Activated naive CD4-positive, alpha-beta T cell treated with Interleukin-2 at 50 U/mL for 16 hours (primary cell): ENCODE measurements around the gene ESF1.

ENCODE experiments used
- DNase-seq: peaks from one replicate; pipeline ENCODE4 v3.0.0-alpha.2; 2020

ESF1 gene, protein sequence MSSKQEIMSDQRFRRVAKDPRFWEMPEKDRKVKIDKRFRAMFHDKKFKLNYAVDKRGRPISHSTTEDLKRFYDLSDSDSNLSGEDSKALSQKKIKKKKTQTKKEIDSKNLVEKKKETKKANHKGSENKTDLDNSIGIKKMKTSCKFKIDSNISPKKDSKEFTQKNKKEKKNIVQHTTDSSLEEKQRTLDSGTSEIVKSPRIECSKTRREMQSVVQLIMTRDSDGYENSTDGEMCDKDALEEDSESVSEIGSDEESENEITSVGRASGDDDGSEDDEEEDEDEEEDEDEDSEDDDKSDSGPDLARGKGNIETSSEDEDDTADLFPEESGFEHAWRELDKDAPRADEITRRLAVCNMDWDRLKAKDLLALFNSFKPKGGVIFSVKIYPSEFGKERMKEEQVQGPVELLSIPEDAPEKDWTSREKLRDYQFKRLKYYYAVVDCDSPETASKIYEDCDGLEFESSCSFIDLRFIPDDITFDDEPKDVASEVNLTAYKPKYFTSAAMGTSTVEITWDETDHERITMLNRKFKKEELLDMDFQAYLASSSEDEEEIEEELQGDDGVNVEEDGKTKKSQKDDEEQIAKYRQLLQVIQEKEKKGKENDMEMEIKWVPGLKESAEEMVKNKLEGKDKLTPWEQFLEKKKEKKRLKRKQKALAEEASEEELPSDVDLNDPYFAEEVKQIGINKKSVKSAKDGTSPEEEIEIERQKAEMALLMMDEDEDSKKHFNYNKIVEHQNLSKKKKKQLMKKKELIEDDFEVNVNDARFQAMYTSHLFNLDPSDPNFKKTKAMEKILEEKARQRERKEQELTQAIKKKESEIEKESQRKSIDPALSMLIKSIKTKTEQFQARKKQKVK

DNA sequence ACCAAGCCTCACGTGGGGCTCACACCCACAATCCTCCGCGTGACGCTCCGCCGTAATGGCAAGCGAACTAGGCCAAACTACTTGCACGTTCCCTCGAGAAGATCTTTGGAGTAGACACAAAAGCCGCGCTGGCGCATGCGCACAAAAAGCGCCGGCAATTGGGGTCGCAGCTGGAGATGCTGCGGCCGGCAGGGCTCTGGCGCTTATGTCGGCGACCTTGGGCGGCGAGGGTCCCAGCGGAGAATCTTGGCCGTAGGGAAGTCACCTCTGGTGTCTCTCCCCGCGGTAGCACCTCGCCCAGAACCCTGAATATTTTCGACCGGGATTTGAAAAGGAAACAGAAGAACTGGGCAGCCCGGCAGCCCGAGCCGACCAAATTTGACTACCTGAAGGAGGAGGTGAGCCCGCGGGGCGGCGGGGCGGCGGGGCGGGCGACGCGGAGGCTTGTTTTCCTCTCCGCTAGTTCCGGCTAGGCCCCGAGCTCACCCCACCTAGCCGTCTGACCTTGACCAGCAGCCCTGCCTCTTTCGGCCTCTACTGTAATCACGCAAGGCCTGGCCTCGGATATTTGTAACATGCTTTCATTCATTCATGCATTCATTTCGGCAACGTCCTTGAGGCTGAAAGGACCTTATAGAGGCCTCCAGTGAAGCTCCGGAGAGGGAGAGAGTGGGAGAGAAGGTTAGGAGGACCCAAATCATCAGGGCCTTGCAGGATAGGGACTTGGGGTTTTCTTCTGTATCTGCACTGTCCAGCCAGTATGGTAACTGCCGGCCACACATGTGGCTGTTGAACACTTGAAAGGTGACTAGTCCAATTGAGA, at the start of gene ESF1, which contains the start of gene NDUFAF5:
TSS of gene ESF1 (minus strand) at position 27 of the 823 bp plus-strand sequence. CDS start 1,779 bp downstream, outside the sequence.
TSS of gene NDUFAF5 (plus strand) at position 136 of the 823 bp plus-strand sequence. CDS start at position 177, 41 bp downstream.
- peak; percentile 94 for DNase-seq

DNA sequence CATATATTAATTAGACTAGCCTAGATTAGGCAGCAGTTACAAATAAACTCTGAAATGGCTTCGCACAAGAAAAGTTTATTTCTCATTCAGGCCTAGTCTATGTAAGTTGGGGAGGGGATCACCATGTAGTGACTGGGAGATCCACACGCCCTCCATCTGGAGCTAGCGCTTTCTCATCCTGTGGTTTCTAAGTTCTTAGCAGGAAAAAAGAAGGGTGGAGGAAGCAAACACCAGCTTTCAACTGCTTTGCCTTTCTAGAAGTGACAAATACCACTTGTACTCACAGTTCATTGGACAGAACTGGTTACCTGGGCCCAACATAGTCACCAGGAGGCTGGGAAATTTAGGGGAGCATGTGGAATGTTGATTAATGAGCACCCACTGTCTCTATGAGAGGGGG, 46.8 kb upstream of the ESF1 start:
- no peak for DNase-seq

DNA sequence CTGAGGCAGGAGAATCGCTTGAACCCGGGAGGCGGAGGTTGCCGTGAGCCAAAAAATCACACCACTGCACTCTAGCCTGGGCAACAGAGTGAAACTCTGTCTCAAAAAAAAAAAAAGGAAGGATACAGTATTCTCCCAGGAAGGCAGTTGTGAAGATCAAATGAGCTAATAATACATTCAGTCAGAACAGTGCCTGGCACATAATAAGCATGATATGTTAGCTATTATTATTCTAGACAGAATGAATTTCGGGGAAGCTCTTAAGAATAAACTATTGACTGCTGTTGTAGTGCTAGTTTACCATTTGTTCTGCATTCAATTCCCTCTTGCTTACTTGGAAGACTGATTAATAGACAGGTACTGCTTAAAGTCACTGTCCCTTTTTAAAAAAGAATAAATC, 40.7 kb upstream of the ESF1 start:
- no peak for DNase-seq

DNA sequence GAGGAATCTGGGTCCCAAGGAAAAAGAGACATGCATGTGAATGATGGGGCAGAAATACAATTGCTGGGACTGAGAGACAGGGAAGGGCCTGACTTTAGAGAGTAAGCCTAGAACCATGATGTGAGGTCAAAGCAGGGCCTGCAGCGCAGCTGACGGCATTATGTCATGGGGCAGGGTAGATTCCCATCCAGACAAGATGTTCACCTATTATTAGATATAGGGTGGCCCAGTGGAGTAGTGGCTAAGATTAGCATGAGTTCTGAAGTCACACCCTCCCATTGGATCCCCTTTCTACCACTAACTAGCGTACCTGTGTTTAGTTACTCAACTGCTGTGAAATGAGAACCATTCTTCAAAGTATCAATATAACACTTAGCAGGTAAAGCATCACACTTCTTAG, 39.7 kb upstream of the ESF1 start:
- DNase-seq, result no peak

DNA sequence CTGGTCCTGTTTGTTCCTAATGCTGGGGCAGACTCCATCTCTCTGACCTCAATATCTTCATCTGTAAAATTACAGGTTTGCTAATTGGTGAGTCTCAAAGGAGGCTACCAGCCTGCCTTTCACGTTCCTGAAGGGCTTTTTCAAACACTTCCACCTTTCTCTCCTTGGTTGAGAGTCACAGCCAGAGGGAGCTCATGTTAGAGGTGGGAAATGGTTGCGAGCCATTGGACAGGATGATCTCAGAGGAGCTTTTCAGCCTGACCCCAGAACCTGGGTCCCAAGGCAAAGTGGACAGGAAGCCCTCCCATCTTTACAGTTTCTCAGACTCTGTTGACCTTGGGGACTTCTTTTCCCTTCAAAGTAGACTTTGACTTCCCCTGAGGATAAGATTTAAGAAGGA, 37.7 kb upstream of the ESF1 start:
- no peak for DNase-seq

DNA sequence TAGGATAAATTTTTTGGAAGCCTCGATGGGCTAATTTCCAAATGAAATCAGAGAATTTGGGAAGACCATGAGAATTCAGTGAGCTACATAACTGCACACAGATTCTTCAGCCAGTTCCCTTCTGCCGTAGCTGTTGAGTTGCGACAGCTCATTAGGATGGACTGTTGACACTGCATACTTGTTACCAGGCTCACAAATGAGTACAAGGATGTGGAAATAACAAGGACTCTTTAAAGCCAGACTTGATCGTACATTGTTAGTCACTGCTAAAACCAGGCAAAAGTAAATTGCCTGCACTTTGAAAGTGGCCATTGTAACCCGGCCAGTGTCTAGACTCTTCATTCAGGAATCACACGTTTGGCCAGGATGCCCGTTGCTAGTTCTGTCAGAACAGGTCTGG, 37.2 kb upstream of the ESF1 start:
- DNase-seq, result no peak

DNA sequence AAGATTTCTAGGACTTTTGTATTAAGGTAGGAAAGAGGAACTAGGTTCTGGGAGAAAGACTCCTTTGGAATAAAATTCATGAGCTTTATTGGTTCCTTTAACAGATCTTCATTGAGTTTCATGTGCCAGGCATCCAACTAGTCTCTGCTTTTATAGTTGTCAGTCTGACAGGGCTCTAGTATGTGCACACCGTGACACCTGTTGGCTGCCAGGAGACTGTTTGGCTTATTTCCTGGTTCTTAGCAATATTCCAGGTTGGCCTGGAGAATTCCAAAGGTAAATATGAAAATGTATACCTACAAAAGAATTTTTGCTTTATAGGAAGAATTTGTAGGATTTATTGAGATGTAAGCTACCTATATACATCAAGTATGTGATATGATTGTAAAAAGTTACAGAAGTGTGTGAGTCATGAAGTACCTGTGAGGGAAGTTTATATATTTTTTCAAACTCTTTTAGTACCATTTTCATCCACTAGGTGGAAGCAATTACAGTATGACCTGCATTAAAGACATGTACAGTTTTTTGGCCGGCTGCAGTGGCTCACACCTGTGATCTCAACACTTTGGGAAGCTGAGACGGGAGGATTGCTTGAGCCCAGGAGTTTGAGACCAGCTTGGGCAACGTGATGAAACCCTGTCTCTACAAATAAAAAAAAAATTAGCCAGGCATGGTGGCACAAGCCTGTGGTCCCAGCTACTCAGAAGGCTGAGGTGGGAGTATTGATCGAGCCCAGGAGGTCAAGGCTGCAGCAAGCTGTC, 35.3 kb upstream of the ESF1 start:
- no peak for DNase-seq

DNA sequence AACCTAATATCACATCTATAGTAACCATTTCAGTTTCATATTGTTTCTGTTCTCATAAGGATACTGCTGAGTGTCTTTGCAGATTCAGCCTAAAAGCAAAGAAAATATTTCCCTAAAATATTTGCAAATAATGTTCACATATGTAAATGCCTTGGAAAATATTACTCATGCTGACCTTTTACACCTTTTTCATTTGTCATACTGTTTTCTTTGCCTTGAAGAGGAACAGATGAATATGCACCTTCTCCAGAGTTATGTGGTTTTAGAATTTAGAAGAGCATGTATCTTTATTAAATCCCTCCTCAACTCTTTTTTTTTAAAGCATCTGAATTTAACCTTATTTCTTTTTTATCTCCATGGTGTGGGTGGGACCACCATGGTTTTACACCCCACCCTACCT, 32.6 kb upstream of the ESF1 start:
- DNase-seq, result no peak

DNA sequence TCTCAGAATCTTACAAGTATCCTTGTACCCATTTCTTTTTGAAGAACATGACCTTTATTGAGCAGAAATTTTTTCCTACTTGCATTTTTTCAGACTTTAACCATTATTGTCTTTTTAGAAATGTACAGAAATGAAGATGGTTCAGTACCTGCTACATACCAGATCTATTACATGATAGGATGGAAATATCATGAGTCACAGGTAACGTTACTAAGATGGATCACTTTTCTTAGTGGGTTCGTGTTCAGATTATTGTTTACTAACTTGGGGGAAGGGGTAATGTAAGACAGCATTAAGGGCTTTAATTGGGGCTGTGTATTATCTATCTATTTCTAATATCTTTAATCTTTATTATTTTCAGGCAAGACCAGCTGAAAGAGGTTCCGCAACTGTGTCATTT, 32.0 kb upstream of the ESF1 start:
- no peak for DNase-seq

DNA sequence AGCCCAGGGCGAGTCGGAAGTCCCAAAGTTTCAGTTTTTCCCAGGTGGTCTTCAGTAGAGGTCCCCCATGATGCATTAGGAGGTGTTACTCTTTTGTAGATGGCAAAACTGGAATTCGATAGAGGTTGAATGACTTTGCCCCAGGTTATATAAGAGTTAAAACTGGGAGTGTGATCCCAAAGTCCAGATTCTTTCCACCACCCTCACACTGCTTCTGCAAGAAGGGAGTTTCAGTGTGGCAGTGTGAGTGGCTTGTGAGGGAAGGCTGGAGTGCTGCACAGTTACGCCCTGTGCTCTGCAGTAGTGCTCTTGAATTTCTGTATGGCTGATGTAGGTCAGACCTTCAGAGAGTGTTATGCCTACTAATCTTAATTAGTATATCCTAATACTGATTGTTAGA, 30.0 kb upstream of the ESF1 start:
- no peak for DNase-seq

DNA sequence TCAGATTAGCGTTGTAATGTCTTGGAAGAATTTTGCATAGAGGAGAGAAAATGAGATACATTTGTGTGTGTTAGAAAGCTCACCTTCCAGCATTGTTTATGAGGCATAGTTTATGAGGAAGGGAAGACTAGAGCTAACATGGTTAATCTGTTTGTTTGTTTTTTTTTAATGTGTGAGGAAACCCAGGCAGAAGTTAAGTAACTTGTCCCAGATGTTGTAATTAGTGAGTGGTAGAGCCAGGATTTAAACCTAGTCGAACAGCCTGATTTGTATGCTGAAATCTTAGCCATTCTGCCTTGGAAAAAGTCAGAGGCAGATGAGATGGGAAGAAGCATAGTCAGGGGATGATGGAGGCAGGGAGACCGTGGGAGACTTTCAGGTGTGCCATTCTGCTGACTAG, 29.2 kb upstream of the ESF1 start:
- no peak for DNase-seq

DNA sequence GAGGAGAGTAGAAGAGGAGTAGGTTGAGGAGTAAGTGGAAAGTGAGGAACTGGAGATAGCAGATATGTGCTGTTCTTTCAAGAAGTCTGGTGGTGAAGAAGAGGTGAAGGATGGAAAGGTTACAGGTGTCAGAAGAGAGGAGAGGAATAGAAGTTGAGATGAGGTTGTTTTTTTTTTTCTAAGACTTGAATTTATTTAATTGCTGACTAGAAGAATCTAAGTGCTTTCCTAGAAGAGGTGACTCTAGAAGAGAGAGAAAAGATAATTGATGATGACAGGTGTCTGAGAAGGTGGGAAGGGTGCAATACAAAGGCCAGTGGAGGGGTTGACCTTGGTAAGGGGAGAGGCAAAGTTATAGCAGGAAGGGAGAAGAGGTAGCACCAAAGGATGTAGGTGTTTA, 25.7 kb upstream of the ESF1 start:
- DNase-seq, result no peak

DNA sequence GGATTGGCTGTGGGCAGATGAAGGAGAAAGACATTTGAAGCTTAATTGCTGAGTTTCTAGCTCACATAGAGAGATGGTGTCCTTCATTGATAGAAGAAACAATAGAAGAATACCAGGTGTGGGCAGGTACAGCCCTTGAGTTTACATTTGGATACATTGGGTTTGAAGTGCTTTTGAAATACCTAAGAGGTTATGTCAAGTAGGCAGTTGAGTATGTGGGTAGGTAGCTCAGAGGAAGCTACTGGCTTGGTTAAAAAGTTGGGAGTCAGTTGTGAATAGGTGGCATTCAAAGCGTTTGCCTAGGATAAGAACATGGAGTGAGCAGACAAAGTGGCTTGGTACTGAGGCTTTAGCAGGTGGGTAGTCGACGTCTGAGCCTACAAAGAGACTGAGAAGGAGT, 25.1 kb upstream of the ESF1 start:
- no peak for DNase-seq

DNA sequence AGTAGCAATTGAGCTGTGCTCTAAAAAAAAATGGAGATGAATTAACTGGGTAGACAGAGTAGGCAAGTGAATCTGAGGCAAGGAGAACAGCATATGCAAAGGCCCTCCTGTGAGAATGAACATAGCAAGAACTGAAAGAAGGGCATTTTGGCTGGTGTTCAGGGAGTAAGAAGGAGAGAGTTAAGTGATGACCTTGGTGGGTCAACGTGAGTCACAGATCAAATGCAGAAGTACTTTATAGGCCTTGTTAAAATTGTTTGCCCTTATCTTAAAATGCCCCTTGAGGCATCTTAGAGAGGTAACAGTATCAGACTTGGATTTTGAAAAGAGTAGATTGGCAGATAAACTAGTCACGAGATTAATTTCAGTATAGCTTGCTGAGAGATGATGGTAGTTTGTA, 24.7 kb upstream of the ESF1 start:
- DNase-seq, result no peak

DNA sequence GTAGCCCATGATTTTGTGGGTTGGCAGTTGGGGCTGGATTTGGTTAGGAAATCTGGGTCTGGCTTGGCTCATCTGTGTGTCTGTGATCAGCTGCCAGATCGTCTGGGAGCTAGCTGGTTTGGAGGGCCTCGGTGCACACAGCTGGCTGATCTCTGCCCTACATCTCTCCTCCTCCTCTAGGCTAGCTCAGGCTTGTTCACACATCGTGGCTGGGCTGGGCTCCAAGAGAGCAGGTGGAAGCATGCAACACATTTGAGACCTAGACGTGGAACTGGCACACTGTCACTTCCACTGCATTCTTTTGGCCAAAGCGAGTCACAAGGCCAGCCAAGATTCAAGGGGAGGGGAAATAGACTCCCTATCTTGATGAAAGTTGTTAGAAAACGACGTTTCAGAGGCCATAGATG, 16.0 kb upstream of the ESF1 start:
- no peak for DNase-seq

DNA sequence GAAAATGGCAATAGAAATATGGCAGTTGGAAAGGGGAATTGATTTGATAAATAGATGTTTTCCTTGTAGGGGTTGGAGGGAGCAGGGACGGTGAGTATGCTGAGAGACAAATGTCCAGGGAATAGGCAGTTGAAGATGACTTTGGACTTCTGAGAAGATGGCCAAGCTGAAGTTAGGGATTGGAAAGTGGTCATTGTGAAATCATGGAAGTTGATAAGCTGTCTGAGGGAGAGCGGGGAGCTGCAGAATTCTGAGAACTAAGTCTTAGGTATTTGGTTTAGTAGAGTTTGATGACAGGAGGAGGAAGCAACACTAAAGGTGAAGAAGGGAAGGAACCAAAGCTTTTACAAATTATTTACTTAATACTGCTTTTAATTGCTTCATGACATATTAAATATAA, 15.3 kb upstream of the ESF1 start:
- DNase-seq, result no peak

DNA sequence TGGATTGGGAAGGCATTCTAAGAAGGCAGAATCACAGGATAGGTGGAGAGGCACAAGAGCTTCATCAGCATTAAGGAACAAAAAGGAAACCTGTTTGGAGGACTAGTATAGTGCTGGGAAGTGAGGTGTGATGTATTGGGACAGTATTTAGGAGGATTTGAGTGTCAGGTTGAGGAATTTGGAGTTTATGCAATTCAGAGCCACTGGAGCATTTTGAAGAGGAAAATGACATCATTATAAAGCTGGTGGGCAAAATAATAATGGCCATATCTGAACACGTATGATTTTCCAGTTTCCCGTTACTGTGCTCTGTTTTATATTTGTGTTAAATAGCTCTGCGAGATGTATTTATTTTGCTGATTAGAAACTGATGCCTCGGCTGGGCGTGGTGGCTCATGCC, 14.3 kb upstream of the ESF1 start:
- DNase-seq, result no peak

DNA sequence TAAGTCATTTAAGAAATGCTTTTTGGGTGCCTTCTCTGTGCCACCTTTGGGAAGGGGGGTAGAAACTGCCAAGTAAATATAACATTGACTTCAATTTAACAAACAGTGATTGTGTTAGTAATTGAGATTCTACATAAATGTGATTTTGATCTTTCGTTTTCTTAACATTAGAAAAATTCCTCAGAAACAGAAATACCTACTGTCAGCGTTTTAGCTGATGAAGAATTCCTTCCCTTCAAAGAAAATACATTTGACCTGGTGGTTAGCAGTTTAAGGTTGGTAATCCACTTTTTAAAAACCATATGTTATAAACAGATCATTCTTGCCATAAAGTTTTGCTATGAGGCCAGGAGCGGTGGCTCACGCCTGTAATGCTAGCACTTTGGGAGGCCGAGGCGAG, 9.9 kb upstream of the ESF1 start:
- DNase-seq, result no peak

DNA sequence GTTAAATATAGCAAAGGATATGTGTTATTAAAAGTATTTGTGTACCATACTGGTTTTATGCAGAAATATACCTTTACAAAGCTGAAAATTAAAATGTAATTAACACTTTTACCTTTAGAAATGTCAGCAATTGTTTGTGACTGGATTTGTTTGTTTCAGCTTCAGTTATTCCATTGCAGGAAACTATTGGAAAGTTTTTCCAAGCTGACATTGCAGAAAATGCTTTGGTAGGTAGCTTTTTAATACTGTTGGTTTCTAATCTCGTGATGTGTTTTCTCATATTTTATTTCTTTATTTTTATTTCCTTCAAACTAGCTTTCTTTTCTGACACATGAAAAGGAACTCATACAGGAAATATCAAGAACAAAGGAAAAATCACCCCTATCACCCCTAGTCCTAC, 8.3 kb upstream of the ESF1 start:
- no peak for DNase-seq

DNA sequence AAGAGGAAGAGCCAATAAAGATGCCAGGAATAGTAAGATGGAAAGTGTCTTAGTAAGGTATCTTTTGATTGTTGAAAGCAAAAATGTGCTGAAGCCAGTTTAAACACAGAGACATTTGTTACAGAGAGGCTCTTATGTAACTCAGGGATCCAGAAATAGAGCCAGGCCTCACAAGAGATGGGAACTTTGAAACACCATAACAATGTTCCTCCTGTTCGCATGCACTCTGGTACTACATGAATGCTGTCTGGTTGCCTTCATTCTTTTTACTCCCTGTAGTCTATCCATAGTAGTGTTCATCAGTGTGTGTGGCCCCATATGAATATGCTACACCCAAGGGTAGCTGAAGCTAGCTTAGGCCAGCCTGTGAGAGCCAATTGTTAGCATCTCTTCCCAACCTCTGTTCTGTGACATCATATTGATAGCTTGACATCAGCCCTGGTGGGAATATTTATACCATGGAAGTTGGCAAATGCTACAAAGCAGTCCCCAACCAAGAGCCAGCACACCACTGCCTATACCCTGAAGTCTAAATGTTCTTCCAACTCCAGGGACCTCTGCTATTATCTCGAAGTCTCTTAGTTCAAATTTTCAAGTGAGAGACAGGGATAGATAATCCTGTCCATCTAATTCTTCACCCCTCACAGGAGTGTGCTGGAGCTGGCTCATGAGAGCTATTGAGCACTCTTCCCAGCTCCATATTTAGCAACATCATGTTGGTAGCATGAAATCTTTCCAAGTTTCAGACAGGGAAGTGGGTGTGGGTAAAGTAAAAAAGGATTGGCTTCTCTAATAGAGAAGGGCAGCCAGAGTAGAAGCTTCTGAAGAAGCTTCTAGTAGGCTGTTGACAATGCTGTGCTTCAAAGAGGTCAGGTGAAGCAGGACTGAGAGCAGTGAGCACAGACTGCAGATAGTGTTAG, 7.1 kb upstream of the ESF1 start:
- DNase-seq, result no peak

DNA sequence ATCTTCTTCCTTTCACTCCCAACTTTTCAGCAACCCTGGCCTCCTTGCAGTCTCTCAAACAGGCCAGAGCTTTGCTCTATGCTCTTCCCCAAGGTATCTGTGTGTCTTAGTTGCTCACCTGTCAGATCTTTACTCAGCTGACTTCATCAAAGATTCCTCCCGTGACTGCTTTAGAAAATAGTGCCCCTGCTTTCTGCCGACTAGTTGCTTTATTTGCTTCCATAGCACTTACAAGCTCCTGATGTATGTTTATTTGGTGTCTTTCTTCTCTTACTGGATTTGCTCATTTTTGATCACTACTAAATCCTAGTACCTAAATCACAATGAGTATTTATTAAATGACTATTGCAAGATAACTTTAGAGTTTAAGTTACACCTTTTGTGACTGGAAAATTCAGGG, 6.0 kb upstream of the ESF1 start:
- DNase-seq, result no peak
